WTC11 (cell line): ENCODE results near the gene WDR11. TPM values are rescaled to one million over a fixed set of nuclear protein-coding genes. Genes with fewer than 3 reads are reported as not detected.

Source experiments
- ATAC-seq: fragments of 200-7000 bp; cut with Tn5 transposase; 2 replicates; pipeline ENCODE4 v1.10.0; 2021; ENCODE audit warnings: mild to moderate bottlenecking, moderate library complexity
- CTCF ChIA-PET: fragments of 300-600 bp; sonication (Branson Sonifier 250); formaldehyde crosslinking; loops from one replicate; lab custom pipeline; 2021; ENCODE audit warnings: antibody characterized with exemption; lab: Charles Lee
- POLR2A ChIA-PET: fragments of 350-600 bp; sonication (Branson Sonifier 250); formaldehyde crosslinking; loops from one replicate; lab custom pipeline; 2021; ENCODE audit warnings: antibody characterized with exemption; lab: Charles Lee
- DNase-seq: peaks from one replicate; pipeline ENCODE4 v3.0.0; 2021; ENCODE audit warnings: low spot score
- H3K27ac Mint-ChIP-seq: 2 replicates; pipeline ENCODE4 v1.8.0; 2021; ENCODE audit warnings: mixed read lengths
- H3K27me3 Mint-ChIP-seq: 2 replicates; pipeline ENCODE4 v1.8.0; 2021; ENCODE audit warnings: low read depth, mild to moderate bottlenecking, moderate library complexity, mixed read lengths
- H3K36me3 Mint-ChIP-seq: 2 replicates; pipeline ENCODE4 v1.8.0; 2021; ENCODE audit warnings: mixed read lengths
- H3K4me1 Mint-ChIP-seq: 2 replicates; pipeline ENCODE4 v1.8.0; 2022; ENCODE audit warnings: mixed read lengths
- H3K4me3 Mint-ChIP-seq: 2 replicates; pipeline ENCODE4 v1.8.0; 2021; ENCODE audit warnings: mild to moderate bottlenecking, moderate library complexity, mixed read lengths
- H3K9me3 Mint-ChIP-seq: 2 replicates; pipeline ENCODE4 v1.8.0; 2021; ENCODE audit warnings: mixed read lengths
- CREB1 ChIP-seq: sonication (generic); formaldehyde crosslinking; IDR thresholded peaks from 2 replicates; pipeline ENCODE4 v1.8.0; 2023; ENCODE audit warnings: mild to moderate bottlenecking, missing genetic modification reagents
- GTF2I ChIP-seq: fragments of 250-450 bp; sonication (Bioruptor Pico); conservative IDR thresholded peaks from 2 replicates; pipeline ENCODE4 v1.4.0; 2021; ENCODE audit warnings: mild to moderate bottlenecking
- JUN ChIP-seq: sonication (generic); formaldehyde crosslinking; IDR thresholded peaks from 2 replicates; pipeline ENCODE4 v1.8.0; 2023; ENCODE audit warnings: mild to moderate bottlenecking, missing genetic modification reagents
- NR2C2 ChIP-seq: sonication (generic); formaldehyde crosslinking; IDR thresholded peaks from 2 replicates; pipeline ENCODE4 v1.8.0; 2022; ENCODE audit warnings: mild to moderate bottlenecking, missing genetic modification reagents
- NR3C1 ChIP-seq: sonication (generic); formaldehyde crosslinking; conservative IDR thresholded peaks from 2 replicates; pipeline ENCODE4 v1.8.1; 2023; ENCODE audit warnings: low read depth, mild to moderate bottlenecking, missing genetic modification reagents
- OVOL2 ChIP-seq: fragments of 250-450 bp; sonication (Bioruptor Pico); IDR thresholded peaks from 2 replicates; pipeline ENCODE4 v1.9.0; 2021; ENCODE audit warnings: mild to moderate bottlenecking, borderline replicate concordance
- RELA ChIP-seq: sonication (generic); formaldehyde crosslinking; IDR thresholded peaks from 2 replicates; pipeline ENCODE4 v1.8.1; 2022; ENCODE audit warnings: missing genetic modification reagents, mild to moderate bottlenecking, borderline replicate concordance
- SMAD4 ChIP-seq: sonication (generic); formaldehyde crosslinking; IDR thresholded peaks from 2 replicates; pipeline ENCODE4 v1.8.0; 2022; ENCODE audit warnings: mild to moderate bottlenecking, missing genetic modification reagents
- SOX15 ChIP-seq: fragments of 250-450 bp; sonication (Bioruptor Pico); IDR thresholded peaks from 2 replicates; pipeline ENCODE4 v1.9.0; 2021; ENCODE audit warnings: mild to moderate bottlenecking
- TCF7 ChIP-seq: sonication (generic); formaldehyde crosslinking; IDR thresholded peaks from 2 replicates; pipeline ENCODE4 v1.8.0; 2022; ENCODE audit warnings: mild to moderate bottlenecking, low read depth, missing genetic modification reagents, moderate library complexity
- TEAD1 ChIP-seq: sonication (generic); formaldehyde crosslinking; IDR thresholded peaks from 2 replicates; pipeline ENCODE4 v1.8.0; 2022; ENCODE audit warnings: mild to moderate bottlenecking, missing genetic modification reagents
- TP53 ChIP-seq: sonication (generic); formaldehyde crosslinking; IDR thresholded peaks from 2 replicates; pipeline ENCODE4 v1.8.1; 2023; ENCODE audit warnings: mild to moderate bottlenecking, missing genetic modification reagents
- ZBTB21 ChIP-seq: sonication (generic); formaldehyde crosslinking; IDR thresholded peaks from 2 replicates; pipeline ENCODE4 v1.8.1; 2023; ENCODE audit warnings: mild to moderate bottlenecking, missing genetic modification reagents, borderline replicate concordance
- ZNF396 ChIP-seq: fragments of 250-450 bp; sonication (Bioruptor Pico); IDR thresholded peaks from 2 replicates; pipeline ENCODE4 v1.8.0; 2021; ENCODE audit warnings: mild to moderate bottlenecking, moderate library complexity, borderline replicate concordance
- total RNA-seq: library from RNA; stranded (reverse); gene quantifications from 3 replicates; pipeline ENCODE4 v1.2.3, GENCODE V29; 2021
- TF ChIP-seq, protein P1 (sequence below): sonication (generic); formaldehyde crosslinking; IDR thresholded peaks from 2 replicates; pipeline ENCODE4 v1.8.0; 2023; ENCODE audit warnings: missing genetic modification reagents, mild to moderate bottlenecking, borderline replicate concordance
- TF ChIP-seq, protein P2 (sequence below): sonication (generic); formaldehyde crosslinking; IDR thresholded peaks from 2 replicates; pipeline ENCODE4 v1.8.1; 2022; ENCODE audit warnings: missing genetic modification reagents, borderline replicate concordance
- TF ChIP-seq, protein P3 (sequence below): sonication (generic); formaldehyde crosslinking; IDR thresholded peaks from 2 replicates; pipeline ENCODE4 v1.8.1; 2023; ENCODE audit warnings: mild to moderate bottlenecking, missing genetic modification reagents, borderline replicate concordance
- TF ChIP-seq, protein P4 (sequence below): sonication (generic); formaldehyde crosslinking; IDR thresholded peaks from 2 replicates; pipeline ENCODE4 v1.8.1; 2022; ENCODE audit warnings: low read depth, mild to moderate bottlenecking, moderate library complexity, missing genetic modification reagents, borderline replicate concordance
- TF ChIP-seq, protein P5 (sequence below): sonication (generic); formaldehyde crosslinking; IDR thresholded peaks from 2 replicates; pipeline ENCODE4 v1.8.1; 2023; ENCODE audit warnings: mild to moderate bottlenecking, moderate library complexity, missing genetic modification reagents

Gene WDR11
- total RNA-seq, 1 experiment from 2014 or later: 41.5 TPM

DNA sequence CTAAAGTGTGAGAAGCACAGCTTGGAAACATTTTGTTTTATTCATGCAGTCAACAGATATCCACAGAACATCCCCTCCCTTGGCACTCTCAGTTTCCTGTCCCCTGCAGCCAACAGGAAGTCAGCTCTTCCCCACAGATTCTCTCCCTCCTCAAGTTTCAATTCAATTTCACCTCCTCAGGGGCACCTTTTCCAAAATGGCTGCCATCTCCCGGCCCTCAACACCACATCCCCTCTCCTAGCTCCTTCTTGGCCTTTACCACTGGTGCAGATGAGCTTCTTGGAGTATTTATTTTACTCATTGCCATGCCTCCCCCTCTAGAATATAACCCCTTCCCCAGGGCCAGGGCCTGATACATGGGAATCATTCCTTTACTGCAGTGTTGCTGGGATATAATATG, 94.0 kb downstream of the WDR11 start (continued):
- TF ChIP-seq, protein P1, sequence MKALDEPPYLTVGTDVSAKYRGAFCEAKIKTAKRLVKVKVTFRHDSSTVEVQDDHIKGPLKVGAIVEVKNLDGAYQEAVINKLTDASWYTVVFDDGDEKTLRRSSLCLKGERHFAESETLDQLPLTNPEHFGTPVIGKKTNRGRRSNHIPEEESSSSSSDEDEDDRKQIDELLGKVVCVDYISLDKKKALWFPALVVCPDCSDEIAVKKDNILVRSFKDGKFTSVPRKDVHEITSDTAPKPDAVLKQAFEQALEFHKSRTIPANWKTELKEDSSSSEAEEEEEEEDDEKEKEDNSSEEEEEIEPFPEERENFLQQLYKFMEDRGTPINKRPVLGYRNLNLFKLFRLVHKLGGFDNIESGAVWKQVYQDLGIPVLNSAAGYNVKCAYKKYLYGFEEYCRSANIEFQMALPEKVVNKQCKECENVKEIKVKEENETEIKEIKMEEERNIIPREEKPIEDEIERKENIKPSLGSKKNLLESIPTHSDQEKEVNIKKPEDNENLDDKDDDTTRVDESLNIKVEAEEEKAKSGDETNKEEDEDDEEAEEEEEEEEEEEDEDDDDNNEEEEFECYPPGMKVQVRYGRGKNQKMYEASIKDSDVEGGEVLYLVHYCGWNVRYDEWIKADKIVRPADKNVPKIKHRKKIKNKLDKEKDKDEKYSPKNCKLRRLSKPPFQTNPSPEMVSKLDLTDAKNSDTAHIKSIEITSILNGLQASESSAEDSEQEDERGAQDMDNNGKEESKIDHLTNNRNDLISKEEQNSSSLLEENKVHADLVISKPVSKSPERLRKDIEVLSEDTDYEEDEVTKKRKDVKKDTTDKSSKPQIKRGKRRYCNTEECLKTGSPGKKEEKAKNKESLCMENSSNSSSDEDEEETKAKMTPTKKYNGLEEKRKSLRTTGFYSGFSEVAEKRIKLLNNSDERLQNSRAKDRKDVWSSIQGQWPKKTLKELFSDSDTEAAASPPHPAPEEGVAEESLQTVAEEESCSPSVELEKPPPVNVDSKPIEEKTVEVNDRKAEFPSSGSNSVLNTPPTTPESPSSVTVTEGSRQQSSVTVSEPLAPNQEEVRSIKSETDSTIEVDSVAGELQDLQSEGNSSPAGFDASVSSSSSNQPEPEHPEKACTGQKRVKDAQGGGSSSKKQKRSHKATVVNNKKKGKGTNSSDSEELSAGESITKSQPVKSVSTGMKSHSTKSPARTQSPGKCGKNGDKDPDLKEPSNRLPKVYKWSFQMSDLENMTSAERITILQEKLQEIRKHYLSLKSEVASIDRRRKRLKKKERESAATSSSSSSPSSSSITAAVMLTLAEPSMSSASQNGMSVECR: no peak
- TF ChIP-seq TEAD1 (CRISPR knock-in tag) (no peak), TCF7 (CRISPR knock-in tag) (no peak), OVOL2 (CRISPR knock-in tag) (no peak)
- TF ChIP-seq, protein P2, sequence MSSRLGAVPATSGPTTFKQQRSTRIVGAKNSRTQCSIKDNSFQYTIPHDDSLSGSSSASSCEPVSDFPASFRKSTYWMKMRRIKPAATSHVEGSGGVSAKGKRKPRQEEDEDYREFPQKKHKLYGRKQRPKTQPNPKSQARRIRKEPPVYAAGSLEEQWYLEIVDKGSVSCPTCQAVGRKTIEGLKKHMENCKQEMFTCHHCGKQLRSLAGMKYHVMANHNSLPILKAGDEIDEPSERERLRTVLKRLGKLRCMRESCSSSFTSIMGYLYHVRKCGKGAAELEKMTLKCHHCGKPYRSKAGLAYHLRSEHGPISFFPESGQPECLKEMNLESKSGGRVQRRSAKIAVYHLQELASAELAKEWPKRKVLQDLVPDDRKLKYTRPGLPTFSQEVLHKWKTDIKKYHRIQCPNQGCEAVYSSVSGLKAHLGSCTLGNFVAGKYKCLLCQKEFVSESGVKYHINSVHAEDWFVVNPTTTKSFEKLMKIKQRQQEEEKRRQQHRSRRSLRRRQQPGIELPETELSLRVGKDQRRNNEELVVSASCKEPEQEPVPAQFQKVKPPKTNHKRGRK (CRISPR knock-in tag): no peak

DNA sequence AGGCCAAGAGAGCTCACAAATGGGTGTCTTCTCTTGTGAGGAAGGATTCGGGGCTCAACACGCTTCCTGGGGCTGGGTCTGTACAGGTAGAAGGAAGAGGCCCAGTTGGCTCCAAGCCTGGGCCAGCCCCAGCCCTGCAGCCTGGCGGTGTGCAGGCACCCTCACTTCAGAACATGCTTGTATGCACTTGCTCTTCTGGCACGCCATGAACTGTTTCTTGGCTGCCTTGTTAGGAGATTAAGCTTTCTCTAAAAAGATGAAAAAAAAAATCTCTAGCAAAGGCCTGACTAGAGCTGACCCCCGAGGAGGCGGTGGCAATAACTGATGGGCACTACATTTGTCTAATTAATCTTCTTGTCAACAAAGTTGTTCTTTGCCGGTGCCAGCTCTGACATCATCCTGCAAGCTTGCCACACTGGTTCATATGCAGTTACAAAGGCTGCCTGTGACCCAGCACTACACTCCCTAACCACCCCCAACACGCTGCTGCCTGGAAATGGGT, 94.7 kb downstream of the WDR11 start:
- no peak overlapping the region for H3K27ac Mint-ChIP-seq
- CTCF ChIA-PET: interaction anchor here (0.9 to 1.3 kb wide), 4 partner anchors 17 to 718 kb away, joined by 3 read pairs; no protein-coding TSS in a partner anchor
- H3K36me3 Mint-ChIP-seq: 0 out of 2 replicates have a peak, but pooled peaks cover 3% of the 10 kb centered on the region
- POLR2A ChIA-PET: no interaction called here
- DNase-seq (no peak), ATAC-seq (no peak)
- peaks cover 25% of the 10 kb centered on the region for H3K27me3 Mint-ChIP-seq
- H3K4me3 Mint-ChIP-seq: no peak overlapping the region
- H3K4me1 Mint-ChIP-seq: peaks cover 22% of the 10 kb centered on the region
- peaks cover 5% of the 10 kb centered on the region for H3K9me3 Mint-ChIP-seq
- TF ChIP-seq, protein P3, sequence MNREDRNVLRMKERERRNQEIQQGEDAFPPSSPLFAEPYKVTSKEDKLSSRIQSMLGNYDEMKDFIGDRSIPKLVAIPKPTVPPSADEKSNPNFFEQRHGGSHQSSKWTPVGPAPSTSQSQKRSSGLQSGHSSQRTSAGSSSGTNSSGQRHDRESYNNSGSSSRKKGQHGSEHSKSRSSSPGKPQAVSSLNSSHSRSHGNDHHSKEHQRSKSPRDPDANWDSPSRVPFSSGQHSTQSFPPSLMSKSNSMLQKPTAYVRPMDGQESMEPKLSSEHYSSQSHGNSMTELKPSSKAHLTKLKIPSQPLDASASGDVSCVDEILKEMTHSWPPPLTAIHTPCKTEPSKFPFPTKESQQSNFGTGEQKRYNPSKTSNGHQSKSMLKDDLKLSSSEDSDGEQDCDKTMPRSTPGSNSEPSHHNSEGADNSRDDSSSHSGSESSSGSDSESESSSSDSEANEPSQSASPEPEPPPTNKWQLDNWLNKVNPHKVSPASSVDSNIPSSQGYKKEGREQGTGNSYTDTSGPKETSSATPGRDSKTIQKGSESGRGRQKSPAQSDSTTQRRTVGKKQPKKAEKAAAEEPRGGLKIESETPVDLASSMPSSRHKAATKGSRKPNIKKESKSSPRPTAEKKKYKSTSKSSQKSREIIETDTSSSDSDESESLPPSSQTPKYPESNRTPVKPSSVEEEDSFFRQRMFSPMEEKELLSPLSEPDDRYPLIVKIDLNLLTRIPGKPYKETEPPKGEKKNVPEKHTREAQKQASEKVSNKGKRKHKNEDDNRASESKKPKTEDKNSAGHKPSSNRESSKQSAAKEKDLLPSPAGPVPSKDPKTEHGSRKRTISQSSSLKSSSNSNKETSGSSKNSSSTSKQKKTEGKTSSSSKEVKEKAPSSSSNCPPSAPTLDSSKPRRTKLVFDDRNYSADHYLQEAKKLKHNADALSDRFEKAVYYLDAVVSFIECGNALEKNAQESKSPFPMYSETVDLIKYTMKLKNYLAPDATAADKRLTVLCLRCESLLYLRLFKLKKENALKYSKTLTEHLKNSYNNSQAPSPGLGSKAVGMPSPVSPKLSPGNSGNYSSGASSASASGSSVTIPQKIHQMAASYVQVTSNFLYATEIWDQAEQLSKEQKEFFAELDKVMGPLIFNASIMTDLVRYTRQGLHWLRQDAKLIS (CRISPR knock-in tag): no peak
- no peak for TF ChIP-seq GTF2I (CRISPR knock-in tag)
- no peak for TF ChIP-seq TCF7 (CRISPR knock-in tag)
- TF ChIP-seq CREB1 (CRISPR knock-in tag): no peak
- no peak for TF ChIP-seq ZNF396
- TF ChIP-seq SMAD4 (CRISPR knock-in tag): no peak
- TF ChIP-seq NR2C2 (CRISPR knock-in tag): no peak

DNA sequence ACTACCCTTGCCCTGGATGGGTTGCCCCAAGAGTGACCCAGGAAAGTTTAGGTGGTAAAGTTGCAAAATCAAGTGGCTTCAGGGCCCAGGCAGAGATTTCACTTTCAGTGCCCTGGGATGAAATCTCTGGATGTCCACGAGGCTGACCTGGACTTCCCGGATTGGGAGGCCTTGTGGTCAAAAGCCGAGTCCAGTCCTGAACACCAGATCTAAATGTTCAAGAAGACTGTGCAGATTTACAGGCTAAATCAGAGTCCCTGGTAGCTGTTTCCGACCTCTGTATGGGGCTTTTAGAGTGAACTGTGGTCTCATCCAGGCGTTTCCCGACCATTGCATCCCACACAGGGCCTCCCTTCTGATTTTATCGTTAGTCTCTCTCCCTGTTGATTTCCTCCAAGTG, 95.3 kb downstream of the WDR11 start:
- no peak for ATAC-seq
- no peak overlapping the region for H3K27ac Mint-ChIP-seq
- no peak for TF ChIP-seq RELA (CRISPR knock-in tag)
- TF ChIP-seq, protein P4, sequence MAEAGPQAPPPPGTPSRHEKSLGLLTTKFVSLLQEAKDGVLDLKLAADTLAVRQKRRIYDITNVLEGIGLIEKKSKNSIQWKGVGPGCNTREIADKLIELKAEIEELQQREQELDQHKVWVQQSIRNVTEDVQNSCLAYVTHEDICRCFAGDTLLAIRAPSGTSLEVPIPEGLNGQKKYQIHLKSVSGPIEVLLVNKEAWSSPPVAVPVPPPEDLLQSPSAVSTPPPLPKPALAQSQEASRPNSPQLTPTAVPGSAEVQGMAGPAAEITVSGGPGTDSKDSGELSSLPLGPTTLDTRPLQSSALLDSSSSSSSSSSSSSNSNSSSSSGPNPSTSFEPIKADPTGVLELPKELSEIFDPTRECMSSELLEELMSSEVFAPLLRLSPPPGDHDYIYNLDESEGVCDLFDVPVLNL (CRISPR knock-in tag): no peak
- TF ChIP-seq JUN: no peak
- no peak for TF ChIP-seq SOX15
- TF ChIP-seq TP53 (CRISPR knock-in tag): no peak
- TF ChIP-seq ZBTB21: no peak
- TF ChIP-seq, protein P5, sequence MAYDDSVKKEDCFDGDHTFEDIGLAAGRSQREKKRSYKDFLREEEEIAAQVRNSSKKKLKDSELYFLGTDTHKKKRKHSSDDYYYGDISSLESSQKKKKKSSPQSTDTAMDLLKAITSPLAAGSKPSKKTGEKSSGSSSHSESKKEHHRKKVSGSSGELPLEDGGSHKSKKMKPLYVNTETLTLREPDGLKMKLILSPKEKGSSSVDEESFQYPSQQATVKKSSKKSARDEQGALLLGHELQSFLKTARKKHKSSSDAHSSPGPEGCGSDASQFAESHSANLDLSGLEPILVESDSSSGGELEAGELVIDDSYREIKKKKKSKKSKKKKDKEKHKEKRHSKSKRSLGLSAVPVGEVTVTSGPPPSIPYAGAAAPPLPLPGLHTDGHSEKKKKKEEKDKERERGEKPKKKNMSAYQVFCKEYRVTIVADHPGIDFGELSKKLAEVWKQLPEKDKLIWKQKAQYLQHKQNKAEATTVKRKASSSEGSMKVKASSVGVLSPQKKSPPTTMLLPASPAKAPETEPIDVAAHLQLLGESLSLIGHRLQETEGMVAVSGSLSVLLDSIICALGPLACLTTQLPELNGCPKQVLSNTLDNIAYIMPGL: no peak
- TF ChIP-seq NR3C1 (CRISPR knock-in tag): no peak

More for the DNA sequence above, 95.3 kb downstream of the WDR11 start:
- Mint-ChIP-seq H3K9me3 (peaks cover 5% of the 10 kb centered on the region), H3K36me3 (0 out of 2 replicates have a peak, but pooled peaks cover 3% of the 10 kb centered on the region), H3K4me3 (no peak overlapping the region), H3K27me3 (peaks cover 28% of the 10 kb centered on the region), H3K4me1 (peaks cover 28% of the 10 kb centered on the region)
- ChIA-PET CTCF (no interaction called here), POLR2A (no interaction called here)
- DNase-seq: no peak
